Stimulated activated CD4-positive, alpha-beta T cell treated with anti-CD3 and anti-CD28 coated beads, Interleukin-15, amount 100 ng/mL, for 1 hour (primary cell): ENCODE measurements around the gene RCE1.

ENCODE experiments used
- DNase-seq, 2 donors: peaks; one replicate each; pipeline ENCODE4 v3.0.0-alpha.2; 2020; ENCODE audit warnings: low read depth in 1 of 2, low spot score in 1 of 2

Gene RCE1

GRCh38 chr11:66856496-66857233 lies 13.4 kb downstream of the RCE1 start, which contains the start of gene LRFN4:
TSS of gene LRFN4 (plus strand) at chr11:66857064. CDS start at chr11:66857745, 681 bp downstream.
- no peak for DNase-seq

- DNase-seq: no peak
These were observed 14.1 kb downstream of the RCE1 start for GRCh38 chr11:66857234-66857926.

DNA sequence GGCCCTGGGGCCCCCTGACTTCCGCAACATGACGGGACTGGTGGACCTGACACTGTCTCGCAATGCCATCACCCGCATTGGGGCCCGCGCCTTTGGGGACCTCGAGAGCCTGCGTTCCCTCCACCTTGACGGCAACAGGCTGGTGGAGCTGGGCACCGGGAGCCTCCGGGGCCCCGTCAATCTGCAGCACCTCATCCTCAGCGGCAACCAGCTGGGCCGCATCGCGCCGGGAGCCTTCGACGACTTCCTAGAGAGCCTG lies 14.6 kb downstream of the RCE1 start:
- DNase-seq: no peak

GRCh38 chr11:66858186-66858938 lies 15.1 kb downstream of the RCE1 start:
- DNase-seq: no peak

GRCh38 chr11:66858939-66859685 lies 15.9 kb downstream of the RCE1 start:
- DNase-seq: no peak

DNA sequence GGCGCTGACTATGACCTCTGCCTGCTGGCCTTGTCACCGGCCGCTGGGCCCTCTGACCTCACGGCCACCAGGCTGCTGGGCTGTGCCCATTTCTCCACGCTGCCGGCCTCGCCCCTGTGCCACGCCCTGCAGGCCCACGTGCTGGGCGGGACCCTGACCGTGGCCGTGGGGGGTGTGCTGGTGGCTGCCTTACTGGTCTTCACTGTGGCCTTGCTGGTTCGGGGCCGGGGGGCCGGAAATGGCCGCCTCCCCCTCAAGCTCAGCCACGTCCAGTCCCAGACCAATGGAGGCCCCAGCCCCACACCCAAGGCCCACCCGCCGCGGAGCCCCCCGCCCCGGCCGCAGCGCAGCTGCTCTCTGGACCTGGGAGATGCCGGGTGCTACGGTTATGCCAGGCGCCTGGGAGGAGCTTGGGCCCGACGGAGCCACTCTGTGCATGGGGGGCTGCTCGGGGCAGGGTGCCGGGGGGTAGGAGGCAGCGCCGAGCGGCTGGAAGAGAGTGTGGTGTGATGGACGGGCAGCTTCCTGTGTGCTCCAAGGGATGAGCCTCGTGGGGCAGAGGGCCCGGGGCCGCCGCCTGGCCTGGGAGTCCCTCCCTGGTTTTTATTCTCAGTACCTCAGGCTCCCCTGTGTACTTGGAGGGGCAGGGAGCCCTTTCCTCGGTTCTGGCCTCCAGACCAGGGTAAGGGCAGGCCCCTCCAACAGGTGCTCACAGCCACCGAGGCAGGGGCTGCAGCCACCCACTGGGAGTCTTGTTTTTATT lies 16.6 kb downstream of the RCE1 start:
- no peak for DNase-seq

DNA sequence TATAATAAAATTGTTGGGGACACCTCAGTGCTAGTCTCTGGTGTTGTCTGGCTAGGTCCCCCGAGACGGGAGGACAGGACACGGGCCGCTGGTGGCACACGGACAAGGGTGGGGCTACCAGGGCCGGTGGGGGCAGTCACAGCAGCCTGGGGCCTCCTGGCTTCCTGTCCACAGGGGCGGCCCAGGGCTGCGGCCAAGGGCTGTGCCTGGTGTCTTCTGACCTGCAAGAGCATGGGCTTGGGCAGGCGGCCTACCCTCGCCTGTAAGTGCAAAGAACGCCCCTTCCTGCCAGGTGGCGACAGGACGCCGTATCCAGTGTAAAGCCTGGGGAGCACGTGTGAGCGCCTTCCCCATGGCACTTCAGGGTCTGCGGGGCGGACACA lies 17.2 kb downstream of the RCE1 start:
- DNase-seq: no peak

GRCh38 chr11:66861038-66861773 lies 18.0 kb downstream of the RCE1 start:
- DNase-seq: no peak

DNA sequence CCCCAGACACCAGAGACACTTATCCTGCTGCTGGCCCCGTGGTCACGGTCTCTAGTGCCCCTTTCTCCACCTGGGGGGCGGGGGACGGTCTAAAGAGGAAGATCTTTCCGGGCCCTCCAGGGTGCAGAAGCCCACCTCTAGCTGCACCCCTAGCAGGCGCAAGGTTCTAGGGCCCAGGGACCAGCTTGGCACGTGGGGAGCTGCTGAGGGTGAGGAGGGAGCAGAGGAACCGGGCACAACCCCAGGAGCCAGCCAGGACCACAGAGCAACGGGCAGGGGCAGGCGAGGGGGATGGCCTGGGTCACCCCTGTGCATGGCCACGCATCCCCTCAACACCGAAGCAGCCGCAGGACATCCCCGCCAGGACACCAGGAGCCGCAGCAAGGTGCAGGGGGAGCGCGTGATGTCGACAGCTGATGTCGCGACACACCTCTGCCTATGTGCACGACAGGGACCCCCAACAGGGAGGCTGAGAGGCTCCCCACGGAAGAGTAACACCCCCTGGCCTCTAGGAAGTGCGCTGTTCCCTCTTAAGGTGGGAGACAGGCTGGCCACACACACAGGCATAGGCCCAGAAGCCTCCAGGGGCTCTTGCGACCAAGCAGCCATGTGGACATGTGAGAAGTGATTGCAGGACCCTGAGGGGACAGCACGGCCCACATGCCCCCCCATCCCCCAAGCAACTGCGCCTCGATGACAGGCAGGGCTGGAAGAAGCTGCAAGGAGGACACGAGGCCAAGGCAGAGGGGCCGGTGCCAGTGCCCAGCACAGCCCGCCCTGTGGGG lies 18.7 kb downstream of the RCE1 start:
- no peak for DNase-seq

- DNase-seq: no peak
These were observed 19.4 kb downstream of the RCE1 start for GRCh38 chr11:66862559-66863037.

DNA sequence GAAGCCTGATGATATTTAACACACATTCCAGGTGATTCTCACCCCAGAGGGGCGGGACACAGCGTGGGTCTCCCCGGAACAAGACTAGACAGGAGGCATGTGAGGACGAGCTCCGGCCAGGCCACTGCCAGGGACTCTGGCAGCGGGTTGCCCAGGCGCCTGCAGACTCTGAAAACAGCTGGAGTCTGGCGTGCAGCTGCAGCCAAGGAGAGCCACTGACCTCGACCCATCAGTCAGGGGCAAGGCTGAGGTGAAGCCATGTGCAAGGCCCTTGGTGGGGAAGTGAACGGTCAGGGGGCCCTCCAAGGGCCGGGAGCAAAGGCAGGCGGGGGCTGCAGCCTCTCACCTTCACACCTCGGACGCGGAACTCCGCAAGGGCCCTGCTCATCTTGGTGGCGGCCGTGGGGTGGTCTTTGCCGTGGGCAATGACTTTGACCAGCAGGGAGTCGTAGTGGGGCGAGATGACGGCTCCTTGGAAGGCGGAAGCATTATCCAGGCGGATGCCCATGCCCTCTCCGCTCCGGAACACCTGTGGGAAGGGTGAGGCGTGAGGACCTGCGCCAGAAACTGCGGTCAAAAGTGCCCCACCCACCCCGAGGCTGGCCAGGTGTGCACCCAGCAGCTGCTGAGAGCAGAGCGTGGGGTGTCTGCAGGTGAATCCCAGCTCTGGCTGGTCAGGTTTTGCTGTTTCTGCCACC lies 20.3 kb downstream of the RCE1 start:
- no peak for DNase-seq

GRCh38 chr11:66864172-66864901 lies 21.1 kb downstream of the RCE1 start:
- DNase-seq: no peak

DNA sequence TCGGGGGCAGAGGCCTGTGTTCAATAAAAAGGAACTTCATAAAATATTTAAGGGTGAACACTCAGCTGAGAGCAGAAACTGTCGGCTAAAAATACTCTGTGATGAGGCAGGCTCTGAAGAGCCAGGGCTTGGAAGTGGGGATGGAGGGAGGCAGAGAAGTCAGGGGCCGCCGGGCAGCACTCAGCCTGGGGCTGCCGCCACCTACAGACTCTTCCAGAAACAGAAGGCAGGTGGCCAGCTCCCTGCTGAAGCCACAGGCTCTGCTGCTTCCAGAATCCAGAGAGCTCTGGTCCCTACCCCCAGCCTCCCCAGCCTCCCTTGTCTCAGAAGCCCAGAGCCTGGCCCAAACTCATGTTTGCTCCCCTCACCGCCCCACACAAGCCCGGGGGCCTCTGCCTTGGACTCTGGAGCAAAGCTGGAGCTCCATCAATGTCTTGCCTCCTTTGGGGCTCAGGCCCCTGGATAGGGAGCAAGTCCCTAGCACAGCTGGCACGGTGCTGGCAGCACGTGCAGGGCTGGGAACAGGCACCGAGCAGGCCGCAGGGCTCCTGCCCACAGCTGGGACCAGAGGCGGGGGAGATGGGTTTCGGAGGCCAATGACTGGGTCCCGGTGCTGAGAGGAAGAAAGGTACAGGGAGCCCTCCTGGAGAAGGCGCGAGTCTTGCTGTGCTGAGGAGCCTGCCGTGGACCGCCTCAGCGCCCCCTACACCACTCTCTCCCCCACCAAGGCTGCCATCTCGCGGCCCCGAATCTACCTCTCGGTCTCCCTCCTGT lies 21.9 kb downstream of the RCE1 start:
- no peak for DNase-seq

GRCh38 chr11:66866007-66866406 lies 22.8 kb downstream of the RCE1 start:
- DNase-seq: no peak

DNA sequence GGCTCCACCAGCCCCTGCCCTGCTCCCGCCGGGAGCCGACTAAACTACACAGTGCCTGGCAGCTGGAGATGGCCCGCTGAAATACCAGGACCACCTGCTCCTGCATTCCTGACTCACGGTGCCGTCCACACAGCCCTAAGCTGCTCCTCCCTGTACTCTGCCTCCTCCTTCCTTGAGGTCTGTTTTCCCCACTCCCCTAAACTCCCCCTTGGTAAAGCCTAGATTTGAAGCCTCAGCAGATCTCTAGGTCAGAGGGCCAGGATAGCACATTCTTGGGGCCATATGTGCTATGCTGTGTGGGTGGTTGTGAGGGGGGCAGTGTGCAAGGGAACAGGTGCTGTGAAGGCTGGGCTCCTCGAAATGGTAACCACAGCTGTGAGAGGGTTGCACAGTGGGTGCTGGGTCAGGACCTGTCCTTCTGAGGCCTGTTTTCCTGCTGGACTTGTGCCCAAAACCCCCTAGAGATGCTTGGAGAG lies 23.3 kb downstream of the RCE1 start:
- DNase-seq: no peak

- no peak for DNase-seq
These were observed 24.3 kb downstream of the RCE1 start for GRCh38 chr11:66867425-66868040.
